Astrocyte of the cerebellum (primary cell): Measurements from ENCODE around the gene NUBPL.
"Not testable (repeated sequence)": the region's sequence is repeated elsewhere in the genome, so short reads cannot be mapped to it uniquely, and the experiment has no call there.

Source experiments
- DNase-seq: peaks from one replicate; pipeline ENCODE4 v3.0.0-alpha.2; 2011; ENCODE audit warnings: low read depth
- H3K4me3 ChIP-seq: 2 replicates; pipeline ENCODE4 v1.5.1; 2011; ENCODE audit warnings: mild to moderate bottlenecking, low read depth, low read length, moderate library complexity
- CTCF ChIP-seq: IDR thresholded peaks from 2 replicates; pipeline ENCODE4 v1.5.1; 2012; ENCODE audit warnings: low read length, low read depth, moderate library complexity, mild to moderate bottlenecking; ENCODE audit errors: missing control alignments
- in situ Hi-C: cut with HindIII; loops from 2 replicates; pipeline ENCODE4 v1.10.0; 2017; ENCODE audit warnings: low sequenced_read_pairs

Gene NUBPL

GRCh38 chr14:31854508-31855075 is 293.4 kb downstream of the NUBPL start:
- in situ Hi-C loops, result no loop called here
- TF ChIP-seq CTCF, result no peak
- no peak for DNase-seq
- no peak overlapping the region for H3K4me3 ChIP-seq

- TF ChIP-seq CTCF, result no peak
- DNase-seq, result no peak
- in situ Hi-C loops, result no loop called here
- H3K4me3 ChIP-seq, result no peak overlapping the region
Measured at GRCh38 chr14:31855262-31855661, 294.1 kb downstream of the NUBPL start.

DNA sequence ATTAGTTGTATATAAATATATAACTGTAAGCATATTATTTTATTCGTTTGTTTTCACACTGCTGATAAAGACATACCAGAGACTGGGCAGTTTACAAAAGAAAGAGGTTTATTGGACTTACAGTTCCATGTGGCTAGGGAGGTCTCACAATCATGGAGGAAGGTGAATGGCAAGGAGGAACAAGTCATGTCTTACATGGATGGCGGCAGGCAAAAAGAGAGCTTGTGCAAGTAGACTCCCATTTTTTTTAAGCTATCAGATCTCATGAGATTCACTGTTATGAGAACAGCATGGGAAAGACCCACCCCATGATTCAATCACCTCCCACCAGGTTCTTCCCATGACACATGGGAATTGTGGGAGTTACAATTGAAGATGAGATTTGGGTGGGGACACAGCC is 294.8 kb downstream of the NUBPL start:
- H3K4me3 ChIP-seq, in situ Hi-C loops, DNase-seq: not testable (repeated sequence)

GRCh38 chr14:31858868-31859267 is 297.7 kb downstream of the NUBPL start:
- TF ChIP-seq CTCF, result no peak
- no peak overlapping the region for H3K4me3 ChIP-seq
- in situ Hi-C loops, result no loop called here
- DNase-seq, result no peak

DNA sequence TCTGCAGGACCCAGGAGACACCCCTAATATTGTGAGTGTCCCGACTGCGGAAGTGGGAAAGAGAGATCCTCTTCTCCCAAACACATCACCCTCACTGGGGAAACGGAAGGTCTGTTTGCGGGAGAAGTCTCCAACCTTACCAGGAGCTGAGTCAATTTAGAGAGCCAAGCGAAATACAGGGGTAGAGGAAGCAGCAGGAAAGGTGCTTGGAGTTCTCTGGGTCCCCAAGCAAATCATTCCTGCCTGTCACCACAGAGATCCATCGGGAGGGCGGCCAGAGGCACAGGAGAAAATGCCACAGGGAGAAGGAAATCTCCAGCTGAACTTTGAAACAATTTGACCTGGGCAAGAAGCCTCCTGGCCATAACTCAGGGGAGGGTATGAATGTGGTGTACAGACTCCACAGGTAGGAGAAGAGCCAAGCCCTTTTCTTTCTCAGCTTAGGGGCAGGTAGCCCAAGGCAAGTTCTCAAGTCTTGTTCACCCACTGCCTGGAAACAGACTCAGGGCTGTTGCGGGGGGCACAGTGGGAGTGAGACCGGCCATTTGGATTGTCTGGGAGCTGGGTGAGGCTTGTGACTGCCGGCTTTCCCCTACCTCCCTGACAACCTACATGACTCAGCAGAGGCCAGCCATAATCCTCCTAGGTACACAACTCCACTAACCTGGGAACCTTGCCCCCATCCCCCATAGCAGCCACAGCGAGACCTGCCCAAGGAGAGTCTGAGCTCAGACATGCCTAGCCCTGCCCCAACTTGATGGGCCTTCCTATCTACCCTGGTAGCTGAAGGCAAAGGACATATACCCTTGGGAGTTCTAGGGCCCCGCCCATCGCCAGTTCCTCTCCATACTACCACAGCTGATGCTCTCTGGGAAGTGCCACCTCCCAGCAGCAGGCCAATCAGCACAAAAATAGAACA is 304.0 kb downstream of the NUBPL start:
- TF ChIP-seq CTCF, result no peak
- in situ Hi-C loops, result no loop called here
- no peak for DNase-seq
- no peak overlapping the region for H3K4me3 ChIP-seq

GRCh38 chr14:31867570-31867969 is 306.4 kb downstream of the NUBPL start:
- in situ Hi-C loops, result no loop called here
- no peak overlapping the region for H3K4me3 ChIP-seq
- no peak for TF ChIP-seq CTCF
- DNase-seq, result no peak

DNA sequence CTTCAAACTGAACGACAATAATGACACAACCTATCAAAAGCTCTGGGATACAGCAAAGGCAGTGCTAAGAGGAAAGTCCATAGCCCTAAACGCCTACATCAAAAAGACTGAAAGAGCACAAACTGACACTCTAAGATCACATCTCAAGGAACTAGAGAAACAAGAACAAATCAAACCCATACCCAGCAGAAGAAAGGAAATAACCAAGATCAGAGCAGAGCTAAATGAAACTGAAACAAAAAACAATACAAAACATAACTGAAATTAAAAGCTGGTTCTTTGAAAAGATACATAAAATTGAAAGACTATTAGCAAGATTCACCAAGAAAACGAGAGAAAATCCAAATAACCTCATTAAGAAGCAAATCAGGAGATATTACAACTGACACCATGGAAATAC is 306.9 kb downstream of the NUBPL start:
- DNase-seq, in situ Hi-C loops: not testable (repeated sequence)

More for the DNA sequence above, 306.9 kb downstream of the NUBPL start:
- H3K4me3 ChIP-seq, result not testable (repeated sequence)
